Glomerular visceral epithelial cell (primary cell): ENCODE measurements around the gene TMTC4.
"Not testable (repeated sequence)": the region's sequence is repeated elsewhere in the genome, so short reads cannot be mapped to it uniquely, and the experiment has no call there.

ENCODE experiments used
- DNase-seq: peaks from one replicate; pipeline ENCODE4 v3.0.0-alpha.2; 2016; ENCODE audit errors: extremely low spot score

The TMTC4 gene

GRCh38 chr13:100625447-100625846 lies 49.1 kb downstream of the TMTC4 start:
- no peak for DNase-seq

- no peak for DNase-seq
Observed at GRCh38 chr13:100620792-100621191, 53.8 kb downstream of the TMTC4 start.

- DNase-seq, result no peak
Observed at GRCh38 chr13:100619940-100620339, 54.7 kb downstream of the TMTC4 start.

- DNase-seq, result not testable (repeated sequence)
Observed at GRCh38 chr13:100618897-100619296, 55.7 kb downstream of the TMTC4 start.

- DNase-seq, result no peak
Observed at GRCh38 chr13:100613031-100613430, 61.6 kb downstream of the TMTC4 start.

- DNase-seq, result peak; percentile 91
Observed at GRCh38 chr13:100611678-100612492, 62.7 kb downstream of the TMTC4 start.

GRCh38 chr13:100610391-100611347 lies 63.9 kb downstream of the TMTC4 start:
- DNase-seq, result no peak

GRCh38 chr13:100608906-100609305 lies 65.7 kb downstream of the TMTC4 start:
- no peak for DNase-seq

- DNase-seq, result no peak
Observed at GRCh38 chr13:100608489-100608888, 66.1 kb downstream of the TMTC4 start.

- DNase-seq, result no peak
Observed at GRCh38 chr13:100604918-100605710, 69.5 kb downstream of the TMTC4 start.

GRCh38 chr13:100602493-100603111 lies 72.0 kb downstream of the TMTC4 start:
- no peak for DNase-seq

- DNase-seq, result no peak
Observed at GRCh38 chr13:100601716-100602115, 72.9 kb downstream of the TMTC4 start.

- no peak for DNase-seq
Observed at GRCh38 chr13:100600915-100601314, 73.7 kb downstream of the TMTC4 start.

- no peak for DNase-seq
Observed at GRCh38 chr13:100600461-100600860, 74.1 kb downstream of the TMTC4 start.

GRCh38 chr13:100597253-100597652 lies 77.3 kb downstream of the TMTC4 start:
- DNase-seq, result no peak

- no peak for DNase-seq
Observed at GRCh38 chr13:100596516-100596915, 78.1 kb downstream of the TMTC4 start.

- DNase-seq, result no peak
Observed at GRCh38 chr13:100594731-100595130, 79.9 kb downstream of the TMTC4 start.

- DNase-seq, result no peak
Observed at GRCh38 chr13:100594255-100594654, 80.3 kb downstream of the TMTC4 start.

- DNase-seq, result no peak
Observed at GRCh38 chr13:100589178-100589725, 85.3 kb downstream of the TMTC4 start.

GRCh38 chr13:100588331-100589177 lies 86.0 kb downstream of the TMTC4 start, which contains the start of gene GGACT:
Gene GGACT, minus strand, starts transcription at chr13:100588789. Its CDS starts 56,198 bp downstream, at chr13:100532591.
- peak; percentile 51 for DNase-seq
